ENCODE measurements around the gene PLIN5. TPM values are rescaled to one million over a fixed set of nuclear protein-coding genes. Genes with fewer than 3 reads are reported as not detected.
"Not testable (repeated sequence)": the region's sequence is repeated elsewhere in the genome, so short reads cannot be mapped to it uniquely, and the experiment has no call there.

PLIN5 gene
- polyA plus RNA-seq, 1 donor = 2.0 TPM

GRCh38 chr19:4566402-4567051 lies 31.5 kb upstream of the PLIN5 start:
- H3K9me3 ChIP-seq (ENCODE audit: control insufficient read depth, low read depth, low read length) = no peaks in the 10 kb centered on the region
- no peak overlapping the region for H3K27ac ChIP-seq (ENCODE audit: low read length)
- no peak for DNase-seq
- H3K4me3 ChIP-seq (ENCODE audit: low read length) = no peak overlapping the region
- 97% methylated on average over 5 of the region's 35 CpGs for WGBS (ENCODE audit: insufficient coverage, low lambda C conversion rate)
- no peaks in the 10 kb centered on the region for H3K4me1 ChIP-seq (ENCODE audit: control insufficient read depth, insufficient read depth, low read length)
- no peaks in the 10 kb centered on the region for H3K27me3 ChIP-seq (ENCODE audit: control insufficient read depth, insufficient read depth, low read length)
- no peaks in the 10 kb centered on the region for H3K36me3 ChIP-seq (ENCODE audit: control insufficient read depth, insufficient read depth, low read length)

- not testable (repeated sequence) for H3K4me3 ChIP-seq (ENCODE audit: low read length); DNase-seq; H3K4me1 ChIP-seq (ENCODE audit: control insufficient read depth, insufficient read depth, low read length); H3K27me3 ChIP-seq (ENCODE audit: control insufficient read depth, insufficient read depth, low read length); H3K36me3 ChIP-seq (ENCODE audit: control insufficient read depth, insufficient read depth, low read length); H3K9me3 ChIP-seq (ENCODE audit: control insufficient read depth, low read depth, low read length); H3K27ac ChIP-seq (ENCODE audit: low read length)
- no CpG with 5 or more reads among the region's 5 CpGs for WGBS (ENCODE audit: insufficient coverage, low lambda C conversion rate)
Measured at GRCh38 chr19:4563562-4563961, 28.5 kb upstream of the PLIN5 start.

GRCh38 chr19:4562085-4562484 lies 27.1 kb upstream of the PLIN5 start:
- not testable (repeated sequence) for H3K27ac ChIP-seq (ENCODE audit: low read length); H3K4me1 ChIP-seq (ENCODE audit: control insufficient read depth, insufficient read depth, low read length); DNase-seq; H3K9me3 ChIP-seq (ENCODE audit: control insufficient read depth, low read depth, low read length); H3K36me3 ChIP-seq (ENCODE audit: control insufficient read depth, insufficient read depth, low read length); H3K27me3 ChIP-seq (ENCODE audit: control insufficient read depth, insufficient read depth, low read length); H3K4me3 ChIP-seq (ENCODE audit: low read length)
- no CpG with 5 or more reads among the region's 7 CpGs for WGBS (ENCODE audit: insufficient coverage, low lambda C conversion rate)

- no peaks in the 10 kb centered on the region for H3K36me3 ChIP-seq (ENCODE audit: control insufficient read depth, insufficient read depth, low read length)
- DNase-seq = no peak
- H3K9me3 ChIP-seq (ENCODE audit: control insufficient read depth, low read depth, low read length) = no peaks in the 10 kb centered on the region
- no peaks in the 10 kb centered on the region for H3K4me1 ChIP-seq (ENCODE audit: control insufficient read depth, insufficient read depth, low read length)
- peak within 1 kb of the TSS; percentile 18 for H3K4me3 ChIP-seq (ENCODE audit: low read length)
- no CpG with 5 or more reads among the region's 13 CpGs for WGBS (ENCODE audit: insufficient coverage, low lambda C conversion rate)
- H3K27me3 ChIP-seq (ENCODE audit: control insufficient read depth, insufficient read depth, low read length) = no peaks in the 10 kb centered on the region
- H3K27ac ChIP-seq (ENCODE audit: low read length) = no peak within 1 kb of the TSS
Measured at GRCh38 chr19:4559569-4559968, 24.5 kb upstream of the PLIN5 start, which contains the start of gene SEMA6B. Gene SEMA6B (minus strand): TSS chr19:4559684. CDS start chr19:4558457, 1,227 bp downstream.

- no peak for DNase-seq
- Histone ChIP-seq H3K27me3 (ENCODE audit: control insufficient read depth, insufficient read depth, low read length) (no peaks in the 10 kb centered on the region), H3K27ac (ENCODE audit: low read length) (no peak overlapping the region), H3K36me3 (ENCODE audit: control insufficient read depth, insufficient read depth, low read length) (no peaks in the 10 kb centered on the region), H3K4me3 (ENCODE audit: low read length) (peak overlapping the region; percentile 10), H3K4me1 (ENCODE audit: control insufficient read depth, insufficient read depth, low read length) (no peaks in the 10 kb centered on the region), H3K9me3 (ENCODE audit: control insufficient read depth, low read depth, low read length) (no peaks in the 10 kb centered on the region)
- WGBS (ENCODE audit: insufficient coverage, low lambda C conversion rate) = 33% methylated on average over 6 of the region's 44 CpGs
Measured at GRCh38 chr19:4557971-4558941, 23.2 kb upstream of the PLIN5 start.

- Histone ChIP-seq H3K4me1 (ENCODE audit: control insufficient read depth, insufficient read depth, low read length) (no peaks in the 10 kb centered on the region), H3K27me3 (ENCODE audit: control insufficient read depth, insufficient read depth, low read length) (no peaks in the 10 kb centered on the region), H3K4me3 (ENCODE audit: low read length) (peak overlapping the region; percentile 10), H3K36me3 (ENCODE audit: control insufficient read depth, insufficient read depth, low read length) (no peaks in the 10 kb centered on the region), H3K27ac (ENCODE audit: low read length) (no peak overlapping the region), H3K9me3 (ENCODE audit: control insufficient read depth, low read depth, low read length) (no peaks in the 10 kb centered on the region)
- no peak for DNase-seq
- WGBS (ENCODE audit: insufficient coverage, low lambda C conversion rate) = no CpG with 5 or more reads among the region's 33 CpGs
Measured at GRCh38 chr19:4557144-4557970, 22.3 kb upstream of the PLIN5 start.

- DNase-seq = no peak
- no peaks in the 10 kb centered on the region for H3K4me1 ChIP-seq (ENCODE audit: control insufficient read depth, insufficient read depth, low read length)
- no peak overlapping the region for H3K4me3 ChIP-seq (ENCODE audit: low read length)
- H3K27ac ChIP-seq (ENCODE audit: low read length) = no peak overlapping the region
- no peaks in the 10 kb centered on the region for H3K36me3 ChIP-seq (ENCODE audit: control insufficient read depth, insufficient read depth, low read length)
- H3K9me3 ChIP-seq (ENCODE audit: control insufficient read depth, low read depth, low read length) = no peaks in the 10 kb centered on the region
- H3K27me3 ChIP-seq (ENCODE audit: control insufficient read depth, insufficient read depth, low read length) = no peaks in the 10 kb centered on the region
- WGBS (ENCODE audit: insufficient coverage, low lambda C conversion rate) = 100% methylated on average over 2 of the region's 25 CpGs
Measured at GRCh38 chr19:4556597-4557127, 21.6 kb upstream of the PLIN5 start.

- WGBS (ENCODE audit: insufficient coverage, low lambda C conversion rate) = no CpG with 5 or more reads among the region's 43 CpGs
- Histone ChIP-seq H3K27me3 (ENCODE audit: control insufficient read depth, insufficient read depth, low read length) (no peaks in the 10 kb centered on the region), H3K4me3 (ENCODE audit: low read length) (no peak overlapping the region), H3K36me3 (ENCODE audit: control insufficient read depth, insufficient read depth, low read length) (no peaks in the 10 kb centered on the region), H3K9me3 (ENCODE audit: control insufficient read depth, low read depth, low read length) (no peaks in the 10 kb centered on the region), H3K4me1 (ENCODE audit: control insufficient read depth, insufficient read depth, low read length) (no peaks in the 10 kb centered on the region), H3K27ac (ENCODE audit: low read length) (no peak overlapping the region)
- DNase-seq = no peak
Measured at GRCh38 chr19:4555657-4556561, 20.9 kb upstream of the PLIN5 start.

GRCh38 chr19:4554717-4555116 lies 19.7 kb upstream of the PLIN5 start:
- Histone ChIP-seq H3K9me3 (ENCODE audit: control insufficient read depth, low read depth, low read length) (no peaks in the 10 kb centered on the region), H3K4me3 (ENCODE audit: low read length) (no peak overlapping the region), H3K36me3 (ENCODE audit: control insufficient read depth, insufficient read depth, low read length) (no peaks in the 10 kb centered on the region), H3K27me3 (ENCODE audit: control insufficient read depth, insufficient read depth, low read length) (no peaks in the 10 kb centered on the region), H3K4me1 (ENCODE audit: control insufficient read depth, insufficient read depth, low read length) (no peaks in the 10 kb centered on the region), H3K27ac (ENCODE audit: low read length) (no peak overlapping the region)
- no CpG with 5 or more reads among the region's 7 CpGs for WGBS (ENCODE audit: insufficient coverage, low lambda C conversion rate)
- DNase-seq = no peak
